ENCODE results near the gene FFAR3.
"Not testable (repeated sequence)": the region's sequence is repeated elsewhere in the genome, so short reads cannot be mapped to it uniquely, and the experiment has no call there.

The FFAR3 gene

GRCh38 chr19:35363711-35364425, 5.6 kb downstream of the FFAR3 start:
- TF ChIP-seq CTCF (IDR thresholded peaks at IDR 0.05; ENCODE audit: insufficient read depth, low read depth, low read length, missing control alignments), result no peak
- no peak for DNase-seq (ENCODE audit: low read depth)
- H3K4me3 ChIP-seq (ENCODE audit: low read length), result no peak overlapping the region

DNA sequence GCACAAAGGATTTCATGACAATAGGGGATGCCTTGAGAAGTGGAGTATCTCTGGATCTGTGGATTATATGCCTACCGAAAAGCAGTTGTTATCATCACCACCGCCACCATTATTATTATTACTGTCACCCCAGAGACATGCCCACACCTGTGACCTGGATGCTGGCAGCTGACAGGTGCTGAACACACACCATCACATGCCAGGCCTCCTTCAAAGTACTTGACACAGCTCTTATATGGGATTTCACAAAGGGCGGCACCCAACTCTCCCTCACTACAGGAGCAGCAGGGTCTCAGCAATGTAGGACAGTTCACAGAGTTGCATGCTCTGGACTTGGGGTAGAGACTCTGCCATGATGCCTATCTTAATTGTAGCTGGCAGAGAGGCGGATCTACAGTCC, 7.0 kb downstream of the FFAR3 start:
- no peak overlapping the region for H3K4me3 ChIP-seq (ENCODE audit: low read length)
- TF ChIP-seq CTCF (IDR thresholded peaks at IDR 0.05; ENCODE audit: insufficient read depth, low read depth, low read length, missing control alignments), result no peak
- DNase-seq (ENCODE audit: low read depth), result no peak

GRCh38 chr19:35368378-35368777, 10.1 kb downstream of the FFAR3 start:
- H3K4me3 ChIP-seq (ENCODE audit: low read length), result no peak overlapping the region
- TF ChIP-seq CTCF (IDR thresholded peaks at IDR 0.05; ENCODE audit: insufficient read depth, low read depth, low read length, missing control alignments), result no peak
- DNase-seq (ENCODE audit: low read depth), result no peak

DNA sequence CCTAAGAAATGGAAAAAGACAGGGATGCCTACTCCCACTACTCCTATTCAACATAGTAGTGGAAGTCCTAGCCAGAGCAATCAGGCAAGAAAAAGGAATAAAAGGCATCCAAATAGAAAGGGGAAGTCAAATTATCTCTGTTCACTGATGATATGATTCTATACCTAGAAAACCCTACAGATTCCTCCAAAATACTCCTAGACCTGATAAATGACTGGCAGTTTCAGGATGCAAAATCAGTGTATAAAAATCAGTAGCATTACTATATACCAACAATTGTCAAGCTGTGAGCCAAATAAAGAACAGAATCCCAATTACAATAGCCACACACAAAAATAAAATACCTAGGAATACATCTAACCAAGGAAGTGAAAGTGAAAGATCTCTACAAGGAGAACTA, 11.3 kb downstream of the FFAR3 start:
- no peak for TF ChIP-seq CTCF (IDR thresholded peaks at IDR 0.05; ENCODE audit: insufficient read depth, low read depth, low read length, missing control alignments)
- DNase-seq (ENCODE audit: low read depth), result no peak
- H3K4me3 ChIP-seq (ENCODE audit: low read length), result no peak overlapping the region

- no peak for TF ChIP-seq CTCF (IDR thresholded peaks at IDR 0.05; ENCODE audit: insufficient read depth, low read depth, low read length, missing control alignments)
- no peak for DNase-seq (ENCODE audit: low read depth)
- H3K4me3 ChIP-seq (ENCODE audit: low read length), result no peak within 1 kb of the TSS
These were observed 12.5 kb downstream of the FFAR3 start, which contains the start of gene GPR42 for GRCh38 chr19:35370722-35371121. Gene GPR42 (plus strand): TSS chr19:35371068. CDS start chr19:35371360, 292 bp downstream.

DNA sequence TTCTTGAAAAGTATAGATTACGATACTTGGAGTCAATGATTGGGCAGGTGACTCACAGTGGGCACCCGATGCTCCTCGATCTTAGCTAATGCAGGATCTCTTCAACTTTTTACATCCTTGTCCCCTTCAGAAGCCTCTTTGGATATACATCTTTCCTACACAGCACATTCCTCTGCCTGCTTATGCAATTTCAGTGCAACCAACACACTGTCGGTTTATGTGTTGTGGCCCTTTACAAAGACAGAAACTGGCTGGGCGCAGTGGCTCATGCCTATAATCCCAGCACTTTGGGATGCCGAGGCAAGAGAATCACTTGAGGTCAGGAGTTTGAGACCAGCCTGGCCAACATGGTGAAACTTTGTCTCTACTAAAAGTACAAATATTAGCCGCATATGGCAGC, 15.2 kb downstream of the FFAR3 start:
- TF ChIP-seq CTCF (IDR thresholded peaks at IDR 0.05; ENCODE audit: insufficient read depth, low read depth, low read length, missing control alignments), result no peak
- H3K4me3 ChIP-seq (ENCODE audit: low read length), result no peak overlapping the region
- no peak for DNase-seq (ENCODE audit: low read depth)

DNA sequence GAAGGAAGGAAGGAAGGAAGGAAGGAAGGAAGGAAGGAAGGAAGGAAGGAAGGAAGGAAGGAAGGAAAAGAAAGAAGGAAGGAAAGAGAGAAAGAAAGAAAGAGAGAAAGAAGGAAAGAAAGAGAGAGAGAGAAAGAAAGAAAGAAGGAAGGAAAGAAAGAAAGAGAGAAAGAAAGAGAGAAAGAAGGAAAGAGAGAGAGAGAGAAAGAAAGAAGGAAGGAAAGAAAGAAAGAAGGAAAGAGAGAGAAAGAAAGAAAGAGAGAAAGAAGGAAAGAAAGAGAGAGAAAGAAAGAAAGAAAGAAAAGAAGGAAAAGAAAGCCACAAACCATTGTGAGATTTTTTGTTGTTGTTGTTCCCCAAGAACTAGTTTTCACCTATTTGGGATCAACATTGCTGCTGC, 15.8 kb downstream of the FFAR3 start:
- not testable (repeated sequence) for DNase-seq (ENCODE audit: low read depth); H3K4me3 ChIP-seq (ENCODE audit: low read length)

All from epithelial cell of esophagus (primary cell).